GM23248 (cell line): Measurements from ENCODE around the gene CSRNP3. TPM values are rescaled to one million over a fixed set of nuclear protein-coding genes. Genes with fewer than 3 reads are reported as not detected.

Source experiments
- DNase-seq: peaks from one replicate; pipeline ENCODE4 v3.0.0-alpha.2; 2015
- H2AFZ ChIP-seq: fragments of 200-600 bp; sonication (generic); 2 replicates; pipeline ENCODE4 v1.6.1; 2016; ENCODE audit warnings: antibody characterized with exemption
- H3F3A ChIP-seq: fragments of 200-600 bp; sonication (generic); 2 replicates; pipeline ENCODE4 v1.6.1; 2016; ENCODE audit warnings: mild to moderate bottlenecking, antibody characterized with exemption, mixed run types; ENCODE audit not compliant: insufficient read depth
- H3K27ac ChIP-seq: fragments of 200-600 bp; sonication (generic); 2 replicates; pipeline ENCODE4 v1.5.1; 2016; ENCODE audit warnings: mild to moderate bottlenecking
- H3K27me3 ChIP-seq: fragments of 200-600 bp; sonication (generic); replicated peaks from 2 replicates; pipeline ENCODE4 v1.6.1; 2016; ENCODE audit warnings: mild to moderate bottlenecking; ENCODE audit not compliant: insufficient read depth
- H3K36me3 ChIP-seq: fragments of 200-600 bp; sonication (generic); 2 replicates; pipeline ENCODE4 v1.6.1; 2016; ENCODE audit warnings: low read depth, mild to moderate bottlenecking
- H3K4me1 ChIP-seq: fragments of 200-600 bp; sonication (generic); 2 replicates; pipeline ENCODE4 v1.6.1; 2016; ENCODE audit warnings: mild to moderate bottlenecking; ENCODE audit not compliant: insufficient read depth
- H3K4me2 ChIP-seq: fragments of 200-600 bp; sonication (generic); one replicate; pipeline ENCODE4 v1.6.1; 2016; ENCODE audit warnings: mild to moderate bottlenecking; ENCODE audit not compliant: unreplicated experiment
- H3K4me3 ChIP-seq: fragments of 200-600 bp; sonication (generic); 2 replicates; pipeline ENCODE4 v1.5.1; 2016; ENCODE audit warnings: mild to moderate bottlenecking
- H3K79me2 ChIP-seq: fragments of 200-600 bp; sonication (generic); 2 replicates; pipeline ENCODE4 v1.6.1; 2016; ENCODE audit warnings: mild to moderate bottlenecking; ENCODE audit not compliant: insufficient read depth
- H3K9ac ChIP-seq: fragments of 200-600 bp; sonication (generic); 2 replicates; pipeline ENCODE4 v1.6.1; 2016; ENCODE audit warnings: mild to moderate bottlenecking
- H3K9me2 ChIP-seq: fragments of 200-600 bp; sonication (generic); 2 replicates; pipeline ENCODE4 v1.6.1; 2016; ENCODE audit warnings: mixed run types, mild to moderate bottlenecking, moderate library complexity; ENCODE audit not compliant: insufficient read depth
- H3K9me3 ChIP-seq: fragments of 200-600 bp; sonication (generic); one replicate; pipeline ENCODE4 v1.6.1; 2017; ENCODE audit warnings: low read depth
- H4K20me1 ChIP-seq: fragments of 200-600 bp; sonication (generic); 2 replicates; pipeline ENCODE4 v1.6.0; 2016; ENCODE audit not compliant: insufficient read depth
- EZH2 ChIP-seq: fragments of 200-600 bp; sonication (generic); IDR thresholded peaks from 2 replicates; pipeline ENCODE4 v1.6.1; 2018; ENCODE audit warnings: antibody characterized with exemption, mild to moderate bottlenecking; ENCODE audit not compliant: insufficient read depth, poor library complexity, severe bottlenecking
- EZH2phosphoT487 ChIP-seq: fragments of 200-600 bp; sonication (generic); IDR thresholded peaks from 2 replicates; pipeline ENCODE4 v1.6.1; 2018; ENCODE audit warnings: antibody characterized with exemption, moderate library complexity, mild to moderate bottlenecking, low read depth; ENCODE audit not compliant: insufficient read depth
- WGBS, 2 experiments: methylation state at CpG; one replicate each; pipeline ENCODE4 v1.1.6; 2015 to 2017; ENCODE audit warnings: low lambda C conversion rate in 2 of 2, low coverage in 1 of 2; ENCODE audit errors: missing lambda C conversion rate in 2 of 2; 5-methylcytosine and 5-hydroxymethylcytosine counted together
- in situ Hi-C: fragments of 300-500 bp; cut with MboI; formaldehyde crosslinking; loops from 2 replicates; pipeline ENCODE4 v1.15.0; 2020
- polyA plus RNA-seq: library from polyadenylated mRNA; unstranded; fragments of >200 nt; fragmentation: Nextera tagmentation; extraction: Ambion mirVana; gene quantifications from 2 replicates; pipeline ENCODE4 v1.2.1, GENCODE V29; 2016
- total RNA-seq: library from RNA; depleted of rRNA; stranded (reverse); fragments of >200 nt; shearing (Covaris generic); gene quantifications from 2 replicates; pipeline ENCODE4 v1.2.3, GENCODE V29; 2014

Gene CSRNP3
- total and polyA plus RNA-seq, 2 experiments from 2014 or later, result 0.43 to 0.73 TPM

DNA sequence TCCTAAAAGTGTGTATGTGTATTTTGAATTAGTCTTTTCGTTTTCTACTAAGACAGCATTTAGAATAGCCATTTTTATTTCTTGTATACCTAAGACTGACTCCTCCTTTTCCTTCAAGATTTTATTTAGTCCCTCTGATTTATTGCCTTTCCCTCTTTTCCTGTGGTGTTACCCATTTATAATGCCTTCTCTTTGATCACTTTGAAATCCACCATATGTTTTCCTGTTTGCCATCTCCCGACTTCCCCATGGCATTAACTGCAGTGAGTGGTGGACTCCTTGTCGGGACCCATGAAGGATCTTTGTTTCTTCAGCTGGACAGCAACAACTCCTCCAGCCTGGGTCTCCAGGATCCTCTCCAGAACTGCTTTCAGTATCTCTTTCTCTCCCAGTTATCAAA lies 160.7 kb downstream of the CSRNP3 start:
- DNase-seq, result no peak
- H3F3A ChIP-seq, result no peaks in the 10 kb centered on the region
- H3K9me3 ChIP-seq, result no peaks in the 10 kb centered on the region
- no peak overlapping the region for H3K4me2 ChIP-seq
- H3K4me1 ChIP-seq, result no peaks in the 10 kb centered on the region
- TF ChIP-seq EZH2phosphoT487, result no peak
- TF ChIP-seq EZH2, result no peak
- no peak overlapping the region for H3K4me3 ChIP-seq
- in situ Hi-C loops, result no loop called here
- H2AFZ ChIP-seq, result no peak overlapping the region
- H3K9ac ChIP-seq, result no peak overlapping the region
- no peak overlapping the region for H3K27ac ChIP-seq
- H3K79me2 ChIP-seq, result no peaks in the 10 kb centered on the region
- H3K36me3 ChIP-seq, result no peaks in the 10 kb centered on the region
- H3K9me2 ChIP-seq, result no peaks in the 10 kb centered on the region
- no peaks in the 10 kb centered on the region for H3K27me3 ChIP-seq
- H4K20me1 ChIP-seq, result no peaks in the 10 kb centered on the region
- WGBS, 2 experiments, result 65 to 67% methylated on average over 3 of the region's 3 CpGs

DNA sequence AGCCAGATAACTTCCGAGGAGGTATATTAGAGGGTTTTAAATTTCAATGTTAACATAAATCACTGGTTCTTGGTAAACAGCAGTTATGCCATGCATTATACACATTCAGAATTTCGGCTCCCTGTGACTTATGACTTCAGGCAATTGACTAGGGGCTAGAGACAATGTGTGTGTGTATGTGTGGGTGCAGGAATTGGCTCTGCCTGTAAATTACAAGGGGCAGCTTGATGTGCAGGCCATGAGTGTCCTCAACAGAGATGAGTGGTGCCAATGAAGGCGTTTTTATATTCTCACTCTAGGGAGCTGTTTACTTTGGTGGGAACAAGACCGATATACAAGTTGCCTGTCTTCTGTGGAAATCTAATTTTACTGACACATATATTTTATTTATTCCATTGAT lies 161.6 kb downstream of the CSRNP3 start:
- Histone ChIP-seq H3K27ac (no peak overlapping the region), H3K4me3 (no peak overlapping the region), H3K4me2 (no peak overlapping the region), H3K9ac (no peak overlapping the region), H3F3A (no peaks in the 10 kb centered on the region), H2AFZ (no peak overlapping the region), H3K79me2 (no peaks in the 10 kb centered on the region), H3K27me3 (no peaks in the 10 kb centered on the region), H3K36me3 (no peaks in the 10 kb centered on the region), H4K20me1 (no peaks in the 10 kb centered on the region), H3K4me1 (no peaks in the 10 kb centered on the region), H3K9me3 (no peaks in the 10 kb centered on the region), H3K9me2 (no peaks in the 10 kb centered on the region)
- no peak for DNase-seq
- 60 to 64% methylated on average over 4 of the region's 4 CpGs for WGBS, 2 experiments
- in situ Hi-C loops, result no loop called here
- TF ChIP-seq EZH2phosphoT487, result no peak
- TF ChIP-seq EZH2, result no peak

DNA sequence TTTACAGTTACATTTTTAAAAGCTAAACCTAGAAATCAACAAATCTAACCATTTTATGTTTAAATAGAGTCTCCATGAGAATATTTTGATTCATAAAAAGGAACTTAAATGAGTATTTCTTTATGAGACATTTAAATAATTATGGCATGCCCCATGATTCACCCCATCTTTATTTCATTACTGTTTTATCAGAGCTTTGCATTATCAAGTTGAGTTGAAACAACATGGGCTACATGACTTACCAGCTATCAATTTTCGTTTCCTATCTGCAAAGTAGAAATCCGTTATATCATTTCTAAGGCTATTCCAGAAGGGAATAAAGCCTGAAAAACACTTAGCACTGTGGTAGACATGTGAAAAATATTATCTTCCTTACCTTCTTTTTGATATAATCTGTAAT lies 163.1 kb downstream of the CSRNP3 start:
- in situ Hi-C loops, result no loop called here
- H3K27ac ChIP-seq, result no peak overlapping the region
- no peaks in the 10 kb centered on the region for H3K36me3 ChIP-seq
- TF ChIP-seq EZH2, result no peak
- no peak for TF ChIP-seq EZH2phosphoT487
- H3K27me3 ChIP-seq, result no peaks in the 10 kb centered on the region
- no peaks in the 10 kb centered on the region for H3F3A ChIP-seq
- H3K9me3 ChIP-seq, result no peaks in the 10 kb centered on the region
- no peaks in the 10 kb centered on the region for H4K20me1 ChIP-seq
- no peaks in the 10 kb centered on the region for H3K9me2 ChIP-seq
- H3K4me1 ChIP-seq, result peaks cover 2% of the 10 kb centered on the region; the same call in 1 of the 2 replicates
- 92% methylated on average over 2 of the region's 2 CpGs for WGBS, 2 experiments
- H3K9ac ChIP-seq, result no peak overlapping the region
- DNase-seq, result no peak
- H3K79me2 ChIP-seq, result no peaks in the 10 kb centered on the region
- no peak overlapping the region for H3K4me2 ChIP-seq
- H2AFZ ChIP-seq, result no peak overlapping the region
- no peak overlapping the region for H3K4me3 ChIP-seq

DNA sequence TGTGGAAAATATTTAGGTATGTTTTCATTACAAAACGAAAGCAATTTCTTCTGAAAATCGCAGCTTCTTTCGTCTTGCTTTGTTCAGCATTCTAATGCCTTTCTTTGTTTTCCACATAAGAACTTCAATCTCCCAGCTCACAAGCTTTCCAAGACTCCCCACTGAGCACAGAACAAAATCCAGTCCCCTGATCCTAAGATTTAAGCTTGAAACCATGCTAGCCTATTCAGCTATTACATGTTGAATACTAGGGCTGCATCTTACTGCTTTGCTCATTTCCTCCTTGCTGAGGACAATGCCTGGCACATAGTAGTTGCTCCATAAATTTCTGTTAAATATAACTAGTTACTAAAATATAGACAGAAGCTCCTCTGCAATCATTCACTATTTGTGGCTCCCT lies 163.9 kb downstream of the CSRNP3 start:
- H3K27ac ChIP-seq, result no peak overlapping the region
- H3K27me3 ChIP-seq, result no peaks in the 10 kb centered on the region
- H3K9me2 ChIP-seq, result no peaks in the 10 kb centered on the region
- in situ Hi-C loops, result no loop called here
- no peaks in the 10 kb centered on the region for H3K36me3 ChIP-seq
- H3K79me2 ChIP-seq, result no peaks in the 10 kb centered on the region
- H2AFZ ChIP-seq, result no peak overlapping the region
- H3K9ac ChIP-seq, result no peak overlapping the region
- no peak overlapping the region for H3K4me2 ChIP-seq
- H3K9me3 ChIP-seq, result no peaks in the 10 kb centered on the region
- no peaks in the 10 kb centered on the region for H3F3A ChIP-seq
- no peak for TF ChIP-seq EZH2
- TF ChIP-seq EZH2phosphoT487, result no peak
- peaks cover 3% of the 10 kb centered on the region; the same call in 1 of the 2 replicates for H3K4me1 ChIP-seq
- no peak overlapping the region for H3K4me3 ChIP-seq
- no peaks in the 10 kb centered on the region for H4K20me1 ChIP-seq
- 82 to 92% methylated on average over 3 of the region's 3 CpGs for whole genome bisulfite sequencing, 2 experiments
- DNase-seq, result no peak

DNA sequence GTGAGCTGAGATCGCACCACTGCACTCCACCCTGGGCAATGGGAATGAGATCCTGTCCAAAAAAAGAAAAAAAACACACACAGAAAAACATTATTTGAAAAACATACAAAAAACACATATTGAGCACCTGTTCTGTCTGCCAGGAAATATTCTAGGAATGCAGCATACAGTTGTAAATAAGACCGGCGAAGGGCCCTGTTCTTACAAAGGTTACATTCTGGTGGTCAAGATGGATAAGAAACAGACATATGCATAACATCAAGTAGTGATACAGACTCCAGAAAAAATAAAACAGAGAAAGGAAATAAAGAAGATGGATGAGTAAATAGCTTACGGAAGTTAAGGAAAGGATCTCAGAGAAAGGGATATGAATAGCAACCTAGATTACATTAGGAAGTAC lies 164.8 kb downstream of the CSRNP3 start:
- H3K9ac ChIP-seq, result no peak overlapping the region
- no peaks in the 10 kb centered on the region for H3F3A ChIP-seq
- H3K27ac ChIP-seq, result no peak overlapping the region
- H3K9me3 ChIP-seq, result no peaks in the 10 kb centered on the region
- H3K27me3 ChIP-seq, result no peaks in the 10 kb centered on the region
- H3K4me3 ChIP-seq, result no peak overlapping the region
- 91 to 92% methylated on average over 4 of the region's 4 CpGs for WGBS, 2 experiments
- in situ Hi-C loops, result no loop called here
- TF ChIP-seq EZH2 (no peak), EZH2phosphoT487 (no peak)
- H3K9me2 ChIP-seq, result no peaks in the 10 kb centered on the region
- no peak for DNase-seq
- H3K4me1 ChIP-seq, result peaks cover 3% of the 10 kb centered on the region; the same call in 1 of the 2 replicates
- no peaks in the 10 kb centered on the region for H4K20me1 ChIP-seq
- no peaks in the 10 kb centered on the region for H3K79me2 ChIP-seq
- H3K36me3 ChIP-seq, result no peaks in the 10 kb centered on the region
- no peak overlapping the region for H3K4me2 ChIP-seq
- no peak overlapping the region for H2AFZ ChIP-seq
